Endodermal cell (in vitro differentiated cells): ENCODE results near the gene TLX2. TPM values are rescaled to one million over a fixed set of nuclear protein-coding genes. Genes with fewer than 3 reads are reported as not detected.

ENCODE experiments used
- DNase-seq: peaks from one replicate; pipeline ENCODE4 v3.0.0-alpha.2; 2017
- H3K27ac ChIP-seq: 2 replicates; pipeline ENCODE4 v1.5.1; 2013; ENCODE audit warnings: mild to moderate bottlenecking, low read depth, low read length, moderate library complexity
- H3K27me3 ChIP-seq: 2 replicates; pipeline ENCODE4 v1.6.1; 2013; ENCODE audit warnings: mild to moderate bottlenecking, low read length, moderate library complexity; ENCODE audit not compliant: insufficient read depth, control insufficient read depth, poor library complexity, severe bottlenecking
- H3K36me3 ChIP-seq: 2 replicates; pipeline ENCODE4 v1.7.0; 2013; ENCODE audit warnings: mild to moderate bottlenecking, low read length, moderate library complexity; ENCODE audit not compliant: control insufficient read depth, insufficient read depth
- H3K4me1 ChIP-seq: one replicate; pipeline ENCODE4 v1.7.0; 2013; ENCODE audit warnings: low read length; ENCODE audit not compliant: control insufficient read depth, insufficient read depth
- H3K4me3 ChIP-seq: 2 replicates; pipeline ENCODE4 v1.5.1; 2013; ENCODE audit warnings: mild to moderate bottlenecking, low read length, moderate library complexity
- H3K9ac ChIP-seq: 2 replicates; pipeline ENCODE4 v1.6.1; 2013; ENCODE audit warnings: mild to moderate bottlenecking, low read length, moderate library complexity; ENCODE audit not compliant: poor library complexity, severe bottlenecking; ENCODE audit errors: extremely low read depth
- H3K9me3 ChIP-seq: 2 replicates; pipeline ENCODE4 v1.6.1; 2013; ENCODE audit warnings: mild to moderate bottlenecking, low read length, moderate library complexity; ENCODE audit not compliant: control insufficient read depth
- H3K27ac Mint-ChIP-seq: 2 replicates; pipeline ENCODE4 v1.8.0; 2020; ENCODE audit warnings: mixed read lengths
- H3K27me3 Mint-ChIP-seq: 2 replicates; pipeline ENCODE4 v1.8.0; 2021; ENCODE audit warnings: mild to moderate bottlenecking, mixed read lengths; ENCODE audit not compliant: insufficient read depth
- H3K36me3 Mint-ChIP-seq: 2 replicates; pipeline ENCODE4 v1.8.0; 2020; ENCODE audit warnings: low read depth, mixed read lengths
- H3K4me1 Mint-ChIP-seq: 2 replicates; pipeline ENCODE4 v1.8.0; 2020; ENCODE audit warnings: mixed read lengths
- H3K4me3 Mint-ChIP-seq: 2 replicates; pipeline ENCODE4 v1.8.0; 2020; ENCODE audit warnings: mild to moderate bottlenecking, moderate library complexity, mixed read lengths
- H3K9me3 Mint-ChIP-seq: 2 replicates; pipeline ENCODE4 v1.8.0; 2020; ENCODE audit warnings: mild to moderate bottlenecking, mixed read lengths
- CTCF ChIP-seq: fragments of 200-600 bp; sonication (generic); conservative IDR thresholded peaks from 2 replicates; pipeline ENCODE4 v1.5.0; 2021; ENCODE audit warnings: antibody characterized with exemption, mild to moderate bottlenecking
- WGBS, 2 experiments: methylation state at CpG; one replicate each; pipeline versions ENCODE4 v1.1.5 to v1.1.7; 2013; ENCODE audit warnings: missing lambda C conversion rate in 2 of 2, mixed read lengths in 1 of 2; ENCODE audit not compliant: insufficient coverage in 1 of 2, insufficient read length in 1 of 2; 5-methylcytosine and 5-hydroxymethylcytosine counted together
- total RNA-seq, 2 donors: library from RNA; stranded (reverse); fragmentation: NEBNext Ultra II Directional in 1 of 2; extraction: Animal tissue kit (Norgen Biotek cat#: 25700) in 1 of 2; gene quantifications; 2 replicates in 1 of 2; 3 replicates in 1 of 2; pipeline ENCODE4 v1.2.1, GENCODE V29; 2021

Gene TLX2
- total RNA-seq, 2 donors from 2014 or later: 0.22 to 0.27 TPM

DNA sequence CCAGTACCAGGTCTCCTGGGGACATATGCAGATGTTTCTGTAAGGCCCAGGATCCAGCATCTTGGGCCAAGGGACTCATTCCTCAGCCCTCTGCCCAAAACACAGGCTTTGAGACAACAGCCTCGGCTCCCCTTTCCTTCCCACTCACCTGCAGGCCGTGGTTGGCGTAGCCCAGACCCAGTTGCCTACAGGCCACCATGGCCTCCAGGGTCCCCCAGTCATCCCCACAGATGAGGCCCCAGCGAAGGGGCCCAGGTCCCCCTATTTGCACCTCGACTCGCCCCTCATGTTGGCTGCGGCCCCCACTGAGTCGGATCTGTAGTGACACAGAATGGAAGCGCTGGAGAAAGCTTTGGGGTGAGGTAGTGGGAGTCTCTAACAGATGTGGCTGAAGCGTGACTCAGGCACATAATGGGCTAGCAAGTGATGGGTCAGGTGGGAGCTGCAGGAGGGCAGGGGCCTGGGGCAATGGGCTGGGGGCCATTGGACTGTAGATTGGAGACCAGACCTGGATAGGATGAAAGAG lies 21.3 kb downstream of the TLX2 start:
- WGBS, 2 experiments: 96 to 100% methylated on average over 4 to 10 of the region's 10 CpGs
- Mint-ChIP-seq H3K36me3 (peaks cover 13% of the 10 kb centered on the region), H3K4me3 (no peak overlapping the region), H3K9me3 (no peaks in the 10 kb centered on the region), H3K27me3 (peaks cover 2% of the 10 kb centered on the region), H3K27ac (no peak overlapping the region), H3K4me1 (peaks cover 11% of the 10 kb centered on the region)
- no peaks in the 10 kb centered on the region for H3K27me3 ChIP-seq
- no peak for TF ChIP-seq CTCF
- no peak for DNase-seq
- H3K4me3 ChIP-seq: no peak overlapping the region
- H3K9me3 ChIP-seq: no peaks in the 10 kb centered on the region
- peaks cover 9% of the 10 kb centered on the region for H3K36me3 ChIP-seq
- no peak overlapping the region for H3K27ac ChIP-seq
- no peak overlapping the region for H3K9ac ChIP-seq
- H3K4me1 ChIP-seq: no peaks in the 10 kb centered on the region

DNA sequence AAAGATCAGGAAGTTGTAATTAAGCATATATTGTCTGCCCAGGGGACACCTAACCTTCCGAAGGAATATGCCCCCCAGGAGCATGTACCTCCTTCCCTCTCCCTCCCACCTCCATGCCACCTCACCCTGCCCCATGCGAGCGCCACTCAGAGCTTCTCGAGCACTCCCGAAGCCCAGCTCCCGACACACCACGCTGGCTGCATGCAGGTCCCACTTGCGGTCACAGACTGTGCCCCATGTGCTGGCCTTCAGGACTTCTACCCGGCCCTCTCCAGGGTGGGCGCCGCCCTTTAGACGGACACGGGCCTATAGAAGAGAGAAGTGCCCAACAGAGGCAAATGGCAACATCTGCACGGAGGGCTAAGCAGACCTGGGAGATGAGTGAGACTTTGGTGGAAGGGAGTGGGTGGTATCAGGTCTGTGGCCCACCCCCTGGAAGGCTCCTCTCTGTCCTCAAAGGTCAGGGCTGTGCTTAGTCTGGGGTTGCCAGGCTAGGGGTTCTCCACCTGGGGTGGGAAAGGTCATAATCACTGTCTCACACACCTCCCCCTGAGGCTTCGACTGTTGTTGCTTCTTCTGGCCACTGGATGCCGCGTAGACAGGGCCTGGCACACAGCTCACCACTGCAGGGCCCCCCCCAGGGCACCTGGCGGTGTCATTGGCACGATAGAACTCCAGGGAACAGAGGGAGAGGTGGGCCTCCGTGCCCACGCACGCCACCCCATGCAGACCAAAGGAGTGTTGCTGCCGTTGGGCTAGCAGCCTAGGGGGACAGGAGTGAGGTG lies 22.1 kb downstream of the TLX2 start:
- H3K9ac ChIP-seq: no peak overlapping the region
- TF ChIP-seq CTCF: no peak
- H3K4me1 ChIP-seq: no peaks in the 10 kb centered on the region
- H3K4me3 ChIP-seq: no peak overlapping the region
- H3K4me3 Mint-ChIP-seq: no peak overlapping the region
- H3K4me1 Mint-ChIP-seq: peaks cover 9% of the 10 kb centered on the region
- peaks cover 2% of the 10 kb centered on the region for H3K27me3 Mint-ChIP-seq
- H3K9me3 Mint-ChIP-seq: no peaks in the 10 kb centered on the region
- H3K27ac ChIP-seq: no peak overlapping the region
- no peaks in the 10 kb centered on the region for H3K27me3 ChIP-seq
- no peaks in the 10 kb centered on the region for H3K9me3 ChIP-seq
- 92 to 97% methylated on average over 16 to 23 of the region's 23 CpGs for WGBS, 2 experiments
- peaks cover 9% of the 10 kb centered on the region for H3K36me3 ChIP-seq
- peaks cover 8% of the 10 kb centered on the region for H3K36me3 Mint-ChIP-seq
- DNase-seq: no peak
- H3K27ac Mint-ChIP-seq: no peak overlapping the region

DNA sequence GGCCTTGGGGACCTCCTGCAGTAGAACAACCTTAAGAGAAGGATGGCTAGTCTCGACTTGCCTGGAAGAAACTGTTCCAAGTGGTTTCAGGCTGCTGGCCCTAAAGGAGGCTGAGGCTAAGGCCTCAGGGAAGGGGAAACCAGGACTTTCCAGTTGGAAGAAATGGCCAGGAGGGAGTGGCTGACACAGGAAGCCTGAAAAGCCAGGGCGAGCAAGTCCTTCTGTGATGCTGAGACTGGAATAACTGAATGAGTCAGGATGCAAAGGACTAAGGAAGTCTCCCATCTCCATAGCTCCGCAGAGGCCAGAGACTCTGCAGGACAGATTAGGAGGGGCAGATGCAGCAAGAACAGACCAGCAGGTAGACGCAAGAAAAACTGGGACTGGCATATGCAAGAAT lies 22.9 kb downstream of the TLX2 start:
- H3K27me3 ChIP-seq: no peaks in the 10 kb centered on the region
- no peak overlapping the region for H3K4me3 ChIP-seq
- H3K27ac ChIP-seq: no peak overlapping the region
- WGBS, 2 experiments: 77 to 82% methylated on average over 4 of the region's 4 CpGs
- no peaks in the 10 kb centered on the region for H3K9me3 ChIP-seq
- Mint-ChIP-seq H3K27me3 (peaks cover 2% of the 10 kb centered on the region), H3K27ac (no peak overlapping the region), H3K4me3 (no peak overlapping the region), H3K9me3 (no peaks in the 10 kb centered on the region), H3K4me1 (peaks cover 9% of the 10 kb centered on the region), H3K36me3 (peaks cover 4% of the 10 kb centered on the region)
- H3K4me1 ChIP-seq: no peaks in the 10 kb centered on the region
- no peak for TF ChIP-seq CTCF
- no peak for DNase-seq
- peaks cover 5% of the 10 kb centered on the region for H3K36me3 ChIP-seq
- H3K9ac ChIP-seq: no peak overlapping the region
